ENCODE results near the gene KRTAP4-1.
"Not testable (repeated sequence)": the region's sequence is repeated elsewhere in the genome, so short reads cannot be mapped to it uniquely, and the experiment has no call there.

KRTAP4-1 gene

GRCh38 chr17:41184480-41184961, at the start of gene KRTAP4-1:
TSS of gene KRTAP4-1 (minus strand) at chr17:41184911. CDS start at chr17:41184854, 57 bp downstream.
- no peak for DNase-seq

- DNase-seq = not testable (repeated sequence)
Observed at GRCh38 chr17:41232399-41233105, 47.8 kb upstream of the KRTAP4-1 start, which contains the start of gene KRTAP9-3. TSS of gene KRTAP9-3 (plus strand) at chr17:41232449. CDS start at chr17:41232502, 53 bp downstream.

GRCh38 chr17:41231731-41232130, 47.0 kb upstream of the KRTAP4-1 start:
- DNase-seq = no peak

GRCh38 chr17:41230094-41230493, 45.4 kb upstream of the KRTAP4-1 start:
- DNase-seq = no peak

GRCh38 chr17:41226598-41227095, 41.9 kb upstream of the KRTAP4-1 start, which contains the start of gene KRTAP9-2:
TSS of gene KRTAP9-2 (plus strand) at chr17:41226648. CDS start at chr17:41226655, 7 bp downstream.
- DNase-seq = not testable (repeated sequence)

- DNase-seq = no peak
Observed at GRCh38 chr17:41226051-41226450, 41.3 kb upstream of the KRTAP4-1 start.

- no peak for DNase-seq
Observed at GRCh38 chr17:41223821-41224220, 39.1 kb upstream of the KRTAP4-1 start.

GRCh38 chr17:41215681-41216080, 31.0 kb upstream of the KRTAP4-1 start:
- no peak for DNase-seq

GRCh38 chr17:41212524-41213169, 27.9 kb upstream of the KRTAP4-1 start:
- no peak for DNase-seq

GRCh38 chr17:41211845-41212466, 27.2 kb upstream of the KRTAP4-1 start:
- peak; percentile 62 for DNase-seq

- no peak for DNase-seq
Observed at GRCh38 chr17:41199421-41200078, 14.8 kb upstream of the KRTAP4-1 start.

GRCh38 chr17:41196068-41196467, 11.4 kb upstream of the KRTAP4-1 start:
- no peak for DNase-seq

GRCh38 chr17:41190328-41190727, 5.6 kb upstream of the KRTAP4-1 start:
- DNase-seq = no peak

- not testable (repeated sequence) for DNase-seq
Observed at GRCh38 chr17:41189837-41190318, 5.2 kb upstream of the KRTAP4-1 start, which contains the start of gene KRTAP9-1. TSS of gene KRTAP9-1 (plus strand) at chr17:41189887. CDS start at chr17:41189887, 0 bp downstream.

- no peak for DNase-seq
Observed at GRCh38 chr17:41186872-41187271, 2.2 kb upstream of the KRTAP4-1 start.

GRCh38 chr17:41185001-41185400, 290 bp upstream of the KRTAP4-1 start:
- no peak for DNase-seq

- DNase-seq = no peak
Observed at GRCh38 chr17:41178843-41179616, 5.7 kb downstream of the KRTAP4-1 start.

- DNase-seq = no peak
Observed at GRCh38 chr17:41178341-41178740, 6.4 kb downstream of the KRTAP4-1 start.

GRCh38 chr17:41177727-41178271, 6.9 kb downstream of the KRTAP4-1 start, which contains the start of gene KRTAP4-2:
TSS of gene KRTAP4-2 (minus strand) at chr17:41178221. CDS start at chr17:41178164, 57 bp downstream.
- no peak for DNase-seq

- no peak for DNase-seq
Observed at GRCh38 chr17:41176744-41177387, 7.8 kb downstream of the KRTAP4-1 start.

- DNase-seq = no peak
Observed at GRCh38 chr17:41171886-41172285, 12.8 kb downstream of the KRTAP4-1 start.

Data from NCI-H1436 (cell line).